GM12873 (cell line): Measurements from ENCODE around the gene NBPF1.

Source experiments
- TF ChIP-seq, protein P1 (sequence below): IDR thresholded peaks from 2 replicates; pipeline ENCODE4 v1.5.1; 2012; ENCODE audit warnings: low read depth, mild to moderate bottlenecking, moderate library complexity, low read length, control low read depth; ENCODE audit not compliant: insufficient read depth; ENCODE audit errors: missing control alignments

Gene NBPF1

DNA sequence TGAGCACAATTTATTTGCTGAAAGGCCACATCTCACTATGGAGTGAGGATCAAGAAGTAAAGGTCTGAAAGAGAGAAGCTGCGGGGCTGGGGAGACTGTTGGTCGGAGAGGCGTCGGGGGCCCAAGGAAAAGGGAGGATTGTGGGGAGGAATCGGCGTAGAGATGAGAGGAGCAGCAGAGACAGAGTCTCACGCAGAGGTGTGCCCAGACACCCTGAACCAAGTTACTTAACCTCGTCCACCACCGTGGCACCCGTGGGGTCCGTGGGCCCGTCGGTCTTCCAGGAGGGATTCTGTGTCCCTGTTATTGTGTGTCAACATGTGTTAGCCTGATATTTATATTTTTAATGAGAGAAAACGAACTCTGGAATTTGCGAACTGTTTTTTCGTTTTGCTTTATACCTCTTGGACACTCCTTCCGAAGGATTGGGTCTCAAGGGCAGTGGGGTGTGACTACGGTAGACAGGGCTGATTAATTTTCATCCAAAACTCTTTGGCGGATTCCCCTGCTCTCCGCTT lies 3.8 kb upstream of the NBPF1 start:
- TF ChIP-seq, protein P1, sequence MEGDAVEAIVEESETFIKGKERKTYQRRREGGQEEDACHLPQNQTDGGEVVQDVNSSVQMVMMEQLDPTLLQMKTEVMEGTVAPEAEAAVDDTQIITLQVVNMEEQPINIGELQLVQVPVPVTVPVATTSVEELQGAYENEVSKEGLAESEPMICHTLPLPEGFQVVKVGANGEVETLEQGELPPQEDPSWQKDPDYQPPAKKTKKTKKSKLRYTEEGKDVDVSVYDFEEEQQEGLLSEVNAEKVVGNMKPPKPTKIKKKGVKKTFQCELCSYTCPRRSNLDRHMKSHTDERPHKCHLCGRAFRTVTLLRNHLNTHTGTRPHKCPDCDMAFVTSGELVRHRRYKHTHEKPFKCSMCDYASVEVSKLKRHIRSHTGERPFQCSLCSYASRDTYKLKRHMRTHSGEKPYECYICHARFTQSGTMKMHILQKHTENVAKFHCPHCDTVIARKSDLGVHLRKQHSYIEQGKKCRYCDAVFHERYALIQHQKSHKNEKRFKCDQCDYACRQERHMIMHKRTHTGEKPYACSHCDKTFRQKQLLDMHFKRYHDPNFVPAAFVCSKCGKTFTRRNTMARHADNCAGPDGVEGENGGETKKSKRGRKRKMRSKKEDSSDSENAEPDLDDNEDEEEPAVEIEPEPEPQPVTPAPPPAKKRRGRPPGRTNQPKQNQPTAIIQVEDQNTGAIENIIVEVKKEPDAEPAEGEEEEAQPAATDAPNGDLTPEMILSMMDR, result no peak

DNA sequence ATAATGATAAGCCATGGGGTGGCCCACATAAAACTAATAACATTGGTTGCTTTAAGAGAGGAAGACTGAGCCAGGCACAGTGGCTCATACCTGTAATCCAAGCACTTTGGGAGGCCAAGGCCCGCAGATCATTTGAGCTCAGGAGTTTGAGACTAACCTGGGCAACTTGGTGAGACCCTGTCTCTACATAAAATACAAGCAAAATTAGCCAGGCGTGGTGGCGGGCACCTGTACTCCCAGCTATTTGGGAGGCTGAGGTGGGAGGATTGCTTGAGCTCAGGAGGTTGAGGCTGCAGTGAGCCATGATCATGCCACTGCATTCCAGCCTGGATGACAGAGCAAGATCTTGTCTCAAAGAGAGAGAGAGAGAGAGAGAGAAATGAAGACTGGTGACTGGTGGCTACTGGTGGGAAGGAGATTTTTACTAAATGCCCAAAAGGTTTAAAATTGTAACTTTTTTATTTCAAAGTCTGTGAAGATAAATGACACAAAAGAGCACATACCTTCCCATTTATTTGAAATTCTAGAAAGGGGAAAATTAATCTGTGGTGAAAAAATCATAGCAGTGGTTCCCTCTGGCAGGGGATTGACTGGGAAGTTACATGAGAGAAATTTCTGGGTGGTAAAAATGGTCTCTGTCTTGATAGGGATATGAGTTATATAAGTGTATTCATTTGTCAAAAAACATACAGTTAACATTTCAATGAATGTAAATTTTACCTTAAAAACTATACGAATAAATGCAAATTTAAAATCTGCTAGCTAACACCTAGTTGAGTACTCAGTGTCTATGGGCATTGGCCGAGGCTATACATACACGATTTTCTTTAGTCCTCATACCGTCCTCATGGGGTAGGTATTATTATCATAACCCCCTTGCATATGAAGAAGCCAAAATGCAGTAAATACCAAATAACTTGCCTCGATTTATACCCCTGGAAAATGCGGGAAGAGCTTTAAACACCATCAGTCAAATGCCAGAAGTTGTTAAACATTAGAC lies 2.2 kb upstream of the NBPF1 start:
- TF ChIP-seq, protein P1, result no peak

DNA sequence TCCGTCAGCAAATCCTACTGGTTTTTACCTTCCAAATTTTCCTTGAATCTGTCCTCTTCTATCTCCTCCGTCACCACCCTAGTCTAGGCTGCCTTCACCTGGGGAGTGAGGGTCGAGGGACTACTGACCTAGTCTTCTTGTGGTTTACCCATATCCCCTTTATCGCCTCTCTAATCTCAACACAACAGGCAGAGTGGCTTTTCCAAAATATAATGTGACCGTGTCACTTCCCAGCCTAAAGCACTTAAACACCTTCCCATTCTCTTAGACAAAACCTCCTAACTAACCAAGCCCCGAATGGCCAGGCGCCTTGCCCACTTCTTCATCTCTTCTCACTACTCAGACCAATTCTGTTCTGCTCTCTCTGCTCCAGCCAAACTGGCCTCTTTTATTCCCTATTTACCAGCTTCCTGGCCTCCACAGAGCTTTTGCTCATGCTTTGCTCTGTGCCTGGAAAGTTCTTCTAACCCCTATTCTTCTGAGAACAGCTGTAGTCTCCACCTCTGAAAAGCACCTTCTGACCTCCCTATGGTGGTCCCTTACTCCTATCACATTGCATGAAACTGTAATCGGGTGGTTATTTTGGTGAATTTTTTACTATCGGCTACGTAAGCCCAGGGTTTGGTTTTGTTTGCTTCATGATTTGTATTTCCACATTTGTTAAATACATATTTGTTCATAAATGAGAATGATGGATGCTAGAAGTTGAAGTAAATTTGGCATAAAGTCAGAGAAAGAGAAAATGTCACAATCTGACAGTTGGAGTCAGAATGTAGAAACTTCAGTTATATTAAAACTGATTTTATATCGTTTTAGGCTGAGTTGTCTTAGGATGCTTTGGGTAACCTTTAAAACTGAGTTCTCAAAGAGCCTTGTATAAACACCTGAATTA lies 1.2 kb upstream of the NBPF1 start:
- TF ChIP-seq, protein P1, result no peak

DNA sequence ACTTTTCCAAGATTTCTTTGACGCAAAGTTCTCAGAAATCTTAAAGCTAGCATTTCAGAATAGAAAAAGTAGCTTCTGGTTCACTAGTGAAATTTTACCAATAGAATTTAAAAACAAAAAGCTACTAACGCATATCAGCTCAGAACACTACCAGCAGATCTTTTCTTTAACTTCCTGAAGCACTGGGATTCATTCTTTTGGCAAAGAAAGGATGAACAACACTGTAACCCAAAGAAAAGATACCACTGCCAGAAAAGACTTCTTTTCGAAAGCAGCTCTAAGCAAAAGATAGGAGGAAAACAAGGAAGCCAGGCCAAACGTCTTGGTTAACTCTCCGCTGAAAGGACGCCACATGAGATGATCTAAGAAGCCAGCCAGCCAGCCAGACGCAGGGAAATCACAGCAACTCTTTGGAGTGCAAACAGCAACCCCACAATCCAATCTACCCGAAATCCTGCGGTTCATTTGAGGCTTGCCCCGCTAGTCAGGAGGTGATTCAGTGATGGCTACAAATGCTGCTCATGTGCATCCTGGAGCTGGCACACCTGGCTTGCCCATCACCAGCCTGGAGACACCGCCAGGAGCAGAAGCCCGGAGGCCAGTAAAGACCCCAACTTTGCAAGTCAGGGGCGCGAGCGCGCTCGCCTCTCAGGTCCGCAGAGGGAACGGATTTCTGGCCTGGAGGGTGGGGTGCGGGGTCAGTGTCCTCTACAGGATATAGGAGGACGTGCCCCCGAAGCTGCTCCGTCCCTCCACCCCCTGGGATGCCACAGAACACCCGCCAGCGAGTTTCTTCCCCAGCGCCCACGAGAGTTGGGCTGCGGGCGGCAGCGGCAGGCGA lies 812 bp downstream of the NBPF1 start:
- TF ChIP-seq, protein P1, result no peak

DNA sequence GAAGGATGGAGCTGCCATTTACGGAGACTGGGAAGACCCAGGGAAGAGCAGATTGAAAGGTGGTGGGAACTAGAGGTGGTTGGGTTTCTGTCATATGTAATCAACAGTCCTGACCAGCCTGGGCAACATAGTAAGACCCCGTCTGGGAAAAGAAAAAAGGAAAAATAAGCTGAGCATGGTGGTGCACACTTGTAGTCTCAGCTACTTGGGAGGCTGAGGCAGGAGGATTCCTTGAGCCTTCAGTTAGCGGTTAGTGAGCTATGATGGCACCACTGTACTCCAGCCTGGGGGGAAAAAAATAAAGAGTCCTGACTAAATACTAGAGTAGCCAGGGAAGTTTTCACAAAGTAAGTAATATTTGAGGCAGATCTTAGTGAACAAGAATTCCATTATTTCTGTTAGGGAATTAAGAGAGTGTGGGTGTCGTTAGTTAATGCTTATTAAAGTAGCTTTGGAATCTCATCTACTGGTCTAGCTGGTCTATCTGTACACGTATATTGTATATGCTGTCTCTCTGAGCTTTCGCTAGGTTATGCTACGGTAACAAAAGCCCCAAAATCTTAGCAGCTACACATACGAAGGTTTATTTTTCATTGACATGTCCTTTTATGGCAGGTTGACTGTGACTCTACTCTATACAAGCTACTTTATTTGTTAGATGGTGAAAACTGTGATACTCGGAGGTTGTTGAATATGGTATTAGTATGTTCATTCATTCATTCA lies 4.4 kb downstream of the NBPF1 start:
- TF ChIP-seq, protein P1, result no peak

DNA sequence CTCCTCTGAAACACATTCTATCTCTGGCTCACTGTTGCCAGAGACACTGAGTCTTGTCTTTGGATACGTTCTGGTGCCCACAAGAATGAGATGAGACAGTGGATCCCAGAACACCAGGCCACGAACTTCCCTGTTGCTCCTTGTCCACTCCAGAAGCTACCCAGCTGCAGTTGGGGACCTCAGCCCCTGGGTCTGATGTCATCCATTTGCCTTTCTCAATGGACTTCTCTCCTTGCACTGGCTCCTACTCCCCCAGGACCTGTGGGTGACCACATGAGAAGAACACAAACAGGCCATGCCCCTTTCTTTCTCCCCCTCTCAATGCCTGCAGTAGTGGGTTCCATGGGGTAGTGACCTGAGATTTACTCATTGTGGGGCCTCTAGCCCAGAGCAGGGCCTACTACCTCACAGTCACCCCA lies 5.9 kb downstream of the NBPF1 start:
- TF ChIP-seq, protein P1, result no peak
